Loucy (cell line): Measurements from ENCODE around the gene GCHFR.

ENCODE experiments used
- H2AFZ ChIP-seq: fragments of 200-600 bp; sonication (generic); 2 replicates; pipeline ENCODE4 v1.6.0; 2016; ENCODE audit warnings: antibody characterized with exemption, mild to moderate bottlenecking, low read length, moderate library complexity
- H3F3A ChIP-seq: fragments of 200-600 bp; 2 replicates; pipeline ENCODE4 v1.6.0; 2016; ENCODE audit warnings: antibody characterized with exemption, low read depth, mild to moderate bottlenecking
- H3K27me3 ChIP-seq: fragments of 200-600 bp; sonication (generic); 2 replicates; pipeline ENCODE4 v1.6.1; 2014; ENCODE audit warnings: low read length, mild to moderate bottlenecking; ENCODE audit not compliant: insufficient read depth, poor library complexity, severe bottlenecking
- H3K36me3 ChIP-seq: fragments of 200-600 bp; sonication (generic); 2 replicates; pipeline ENCODE4 v1.6.1; 2016; ENCODE audit warnings: low read length; ENCODE audit not compliant: insufficient read depth
- H3K4me1 ChIP-seq: fragments of 200-600 bp; sonication (generic); 2 replicates; pipeline ENCODE4 v1.5.1; 2014; ENCODE audit warnings: low read length, mild to moderate bottlenecking; ENCODE audit not compliant: insufficient read depth, poor library complexity, severe bottlenecking
- H3K4me2 ChIP-seq: fragments of 200-600 bp; sonication (generic); 2 replicates; pipeline ENCODE4 v1.6.0; 2014; ENCODE audit warnings: antibody characterized with exemption, low read length, low read depth, mild to moderate bottlenecking; ENCODE audit not compliant: poor library complexity, severe bottlenecking
- H3K4me3 ChIP-seq: fragments of 200-600 bp; sonication (generic); 2 replicates; pipeline ENCODE4 v1.5.1; 2014; ENCODE audit warnings: low read length, mild to moderate bottlenecking, mixed read lengths; ENCODE audit not compliant: poor library complexity, severe bottlenecking
- H3K79me2 ChIP-seq: fragments of 200-600 bp; sonication (generic); 2 replicates; pipeline ENCODE4 v1.6.1; 2014; ENCODE audit warnings: low read length; ENCODE audit not compliant: insufficient read depth
- H3K9ac ChIP-seq: fragments of 200-600 bp; sonication (generic); 2 replicates; pipeline ENCODE4 v1.6.0; 2014; ENCODE audit warnings: mild to moderate bottlenecking, low read depth, low read length, moderate library complexity; ENCODE audit not compliant: poor library complexity, severe bottlenecking
- H3K9me2 ChIP-seq: fragments of 200-600 bp; sonication (generic); replicated peaks from 2 replicates; pipeline ENCODE4 v1.6.1; 2016; ENCODE audit warnings: low read depth, low read length, mixed read lengths
- H3K9me3 ChIP-seq: fragments of 200-600 bp; sonication (generic); 2 replicates; pipeline ENCODE4 v1.6.1; 2014; ENCODE audit warnings: mild to moderate bottlenecking, antibody characterized with exemption, low read length, low read depth; ENCODE audit not compliant: insufficient read depth
- H4K20me1 ChIP-seq: fragments of 200-600 bp; sonication (generic); 2 replicates; pipeline ENCODE4 v1.6.0; 2014; ENCODE audit warnings: antibody characterized with exemption, low read length, mild to moderate bottlenecking; ENCODE audit not compliant: insufficient read depth, poor library complexity, severe bottlenecking
- CTCF ChIP-seq: fragments of 200-600 bp; sonication (generic); conservative IDR thresholded peaks from 2 replicates; pipeline ENCODE4 v1.5.1; 2014; ENCODE audit warnings: mild to moderate bottlenecking, antibody characterized with exemption, low read length
- EZH2phosphoT487 ChIP-seq: fragments of 200-600 bp; IDR thresholded peaks from 2 replicates; pipeline ENCODE4 v1.6.1; 2018; ENCODE audit warnings: antibody characterized with exemption, mild to moderate bottlenecking, moderate library complexity, borderline replicate concordance

GCHFR gene

GRCh38 chr15:40796512-40796911 lies 32.6 kb downstream of the GCHFR start:
- H3K4me2 ChIP-seq, result no peak overlapping the region

GRCh38 chr15:40799523-40799922 lies 35.7 kb downstream of the GCHFR start:
- H2AFZ ChIP-seq, result no peak overlapping the region

More at GRCh38 chr15:40796512-40796911, 32.6 kb downstream of the GCHFR start:
- Histone ChIP-seq H3K9ac (no peak overlapping the region), H3F3A (no peaks in the 10 kb centered on the region), H3K79me2 (no peaks in the 10 kb centered on the region), H3K9me2 (no peaks in the 10 kb centered on the region), H3K27me3 (no peaks in the 10 kb centered on the region), H2AFZ (no peak overlapping the region), H3K4me3 (no peak overlapping the region), H3K36me3 (no peaks in the 10 kb centered on the region), H3K4me1 (no peaks in the 10 kb centered on the region), H3K9me3 (no peaks in the 10 kb centered on the region), H4K20me1 (no peaks in the 10 kb centered on the region)
- no peak for TF ChIP-seq CTCF
- no peak for TF ChIP-seq EZH2phosphoT487

GRCh38 chr15:40803076-40803475 lies 39.2 kb downstream of the GCHFR start:
- Histone ChIP-seq H3K9me2 (no peaks in the 10 kb centered on the region), H3F3A (no peaks in the 10 kb centered on the region), H3K4me1 (peaks cover 3% of the 10 kb centered on the region), H3K9me3 (no peaks in the 10 kb centered on the region), H2AFZ (no peak overlapping the region), H3K79me2 (peaks cover 22% of the 10 kb centered on the region; the same call in 1 of the 2 replicates), H3K9ac (no peak overlapping the region), H3K4me2 (no peak overlapping the region), H3K27me3 (no peaks in the 10 kb centered on the region), H4K20me1 (no peaks in the 10 kb centered on the region), H3K36me3 (no peaks in the 10 kb centered on the region), H3K4me3 (no peak overlapping the region)
- TF ChIP-seq CTCF, result no peak
- TF ChIP-seq EZH2phosphoT487, result no peak

More at GRCh38 chr15:40799523-40799922, 35.7 kb downstream of the GCHFR start:
- no peaks in the 10 kb centered on the region for H3K27me3 ChIP-seq
- peaks cover 7% of the 10 kb centered on the region; the same call in 1 of the 2 replicates for H3K79me2 ChIP-seq
- H3K9ac ChIP-seq, result no peak overlapping the region
- no peaks in the 10 kb centered on the region for H3K9me3 ChIP-seq
- no peak overlapping the region for H3K4me3 ChIP-seq
- no peak for TF ChIP-seq EZH2phosphoT487
- TF ChIP-seq CTCF, result no peak
- H3K4me1 ChIP-seq, result no peaks in the 10 kb centered on the region
- no peaks in the 10 kb centered on the region for H4K20me1 ChIP-seq
- no peaks in the 10 kb centered on the region for H3K9me2 ChIP-seq
- no peaks in the 10 kb centered on the region for H3F3A ChIP-seq
- no peak overlapping the region for H3K4me2 ChIP-seq
- H3K36me3 ChIP-seq, result no peaks in the 10 kb centered on the region
